NCI-H526 treated with DMSO at 0.1 percent for 48 hours (cell line): ENCODE data around the gene KLC3.

Experiments
- DNase-seq: peaks from one replicate; lab custom pipeline; 2025; lab: John Stamatoyannopoulos, UW

The KLC3 gene

DNA sequence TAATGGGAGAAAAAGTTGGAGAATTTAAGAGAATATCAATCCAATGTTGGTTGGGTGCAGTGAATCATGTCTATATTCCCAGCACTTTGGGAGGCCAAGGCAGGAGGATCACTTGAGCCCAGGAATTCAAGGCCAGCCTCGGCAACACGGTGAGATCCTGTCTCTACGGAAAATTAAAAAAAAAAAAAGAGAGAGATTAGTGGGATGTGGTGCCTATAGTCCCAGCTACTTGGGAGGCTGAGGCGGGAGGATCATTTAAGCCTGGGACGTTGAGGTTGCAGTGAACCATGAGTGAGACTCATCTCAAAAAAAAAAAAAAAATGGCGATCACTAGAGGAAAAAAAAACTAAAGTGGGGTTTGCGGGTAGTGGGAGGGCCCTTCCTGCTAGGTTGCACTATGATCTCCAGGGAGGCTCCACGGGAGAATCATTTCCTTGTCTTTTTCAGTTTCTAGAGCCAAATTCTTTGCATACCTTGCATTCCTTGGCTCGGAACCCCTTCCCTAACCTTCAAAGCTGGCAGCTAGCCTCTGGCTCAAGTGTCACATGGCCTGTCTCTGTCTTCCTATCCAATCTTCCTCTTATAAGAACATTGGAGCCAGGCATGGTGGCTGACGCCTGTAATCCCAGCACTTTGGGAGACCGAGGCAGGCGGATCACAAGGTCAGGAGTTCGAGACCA lies 35.6 kb downstream of the KLC3 start:
- DNase-seq = no peak

- no peak for DNase-seq
Measured at GRCh38 chr19:45380107-45380506, 39.6 kb downstream of the KLC3 start.

DNA sequence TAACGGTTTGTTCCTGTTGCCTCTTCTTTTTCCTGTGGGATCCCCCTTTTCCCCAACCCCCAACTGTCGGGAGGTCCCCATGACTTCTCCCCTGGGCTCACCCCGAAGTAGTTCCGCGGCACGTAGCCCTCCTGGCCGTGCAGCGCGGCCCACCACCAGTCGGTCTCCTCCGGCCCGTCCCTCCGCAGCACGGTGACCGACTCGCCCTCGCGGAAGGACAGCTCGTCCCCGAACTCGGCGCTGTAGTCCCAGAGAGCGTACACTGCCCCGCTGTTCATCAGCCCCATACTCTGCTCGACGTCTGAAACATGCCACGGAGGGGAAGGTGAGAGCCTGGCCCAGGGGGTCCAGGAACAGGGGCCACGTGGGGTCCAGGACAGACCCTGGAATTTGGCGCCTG lies 41.9 kb downstream of the KLC3 start:
- no peak for DNase-seq

GRCh38 chr19:45385392-45386221 lies 45.1 kb downstream of the KLC3 start:
- no peak for DNase-seq

DNA sequence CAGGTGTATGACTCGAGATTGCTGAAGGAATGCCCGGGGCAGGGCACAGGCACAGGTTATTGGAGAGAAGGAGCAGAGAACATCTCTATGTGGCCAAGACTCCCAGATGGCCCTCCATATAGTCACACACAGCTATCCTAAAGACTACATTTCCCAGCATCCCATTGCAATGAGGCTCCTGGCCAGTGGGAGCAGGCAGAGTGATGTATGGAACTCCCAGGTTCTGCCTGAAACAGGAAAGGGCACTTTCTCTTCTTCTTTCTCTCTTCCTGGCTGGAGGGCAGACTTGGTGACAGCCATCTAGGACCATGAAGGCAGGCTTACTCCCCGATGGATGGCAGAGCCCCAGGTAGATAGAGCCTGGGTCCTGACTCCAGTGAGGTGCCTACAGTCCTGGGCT lies 50.8 kb downstream of the KLC3 start:
- DNase-seq = no peak

GRCh38 chr19:45391871-45392665 lies 51.5 kb downstream of the KLC3 start:
- no peak for DNase-seq

DNA sequence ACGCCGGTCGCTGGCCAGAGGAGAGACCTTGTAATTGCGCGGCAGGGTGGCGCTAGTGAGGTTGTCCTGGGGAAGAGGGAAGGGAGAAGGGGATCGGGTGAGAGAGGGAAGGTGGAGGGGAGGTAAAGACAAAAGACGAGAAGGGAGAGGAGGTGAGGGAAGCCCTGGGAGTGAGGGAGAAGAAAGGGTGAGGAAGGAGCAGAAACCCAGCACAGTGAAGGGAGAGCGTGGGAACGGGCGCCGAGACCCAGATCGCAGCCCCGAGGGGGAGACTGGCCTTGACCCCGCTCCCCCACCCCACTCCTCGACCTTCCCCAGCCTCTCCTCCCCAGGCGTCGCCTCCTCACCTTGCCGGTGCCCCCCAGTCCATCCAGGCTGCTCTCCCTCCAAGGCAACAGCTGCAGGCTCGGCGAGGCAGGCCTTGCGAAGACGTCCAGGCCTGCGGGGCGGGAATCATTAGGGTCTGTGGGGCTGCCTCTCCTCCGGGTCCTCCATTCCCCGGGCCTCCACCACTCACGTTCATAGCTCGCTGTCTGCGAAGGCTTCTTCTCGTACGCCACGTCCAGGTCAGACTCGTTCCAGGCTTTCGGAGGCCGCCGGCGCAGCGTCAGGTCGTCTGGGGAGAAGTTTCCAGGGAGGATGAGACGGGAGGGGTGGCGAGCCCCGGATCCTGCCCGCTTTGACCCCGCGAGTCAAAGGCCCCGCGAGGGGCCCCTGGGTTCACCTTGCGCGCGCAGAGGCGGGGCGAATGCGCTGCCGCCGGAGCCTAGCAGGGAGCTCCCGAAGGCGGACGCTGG lies 55.5 kb downstream of the KLC3 start:
- DNase-seq = no peak

- peak; percentile 25 for DNase-seq
Measured at GRCh38 chr19:45400192-45400591, 59.6 kb downstream of the KLC3 start.
